NCI-H1105 treated with DMSO at 0.1 percent for 48 hours (cell line): ENCODE measurements around the gene EXOC8.
A peak's percentile ranks its signal among the peaks of the same experiment; 100 is the strongest.
"Not testable (repeated sequence)": the region's sequence is repeated elsewhere in the genome, so short reads cannot be mapped to it uniquely, and the experiment has no call there.

Experiments used
- DNase-seq: peaks from one replicate; lab custom pipeline; 2025; lab: John Stamatoyannopoulos, UW

Gene EXOC8

GRCh38 chr1:231353086-231353485, 15.4 kb upstream of the EXOC8 start:
- DNase-seq, result no peak

GRCh38 chr1:231351816-231352215, 14.2 kb upstream of the EXOC8 start:
- no peak for DNase-seq

GRCh38 chr1:231348856-231349255, 11.2 kb upstream of the EXOC8 start:
- DNase-seq, result not testable (repeated sequence)

GRCh38 chr1:231348442-231348841, 10.8 kb upstream of the EXOC8 start:
- no peak for DNase-seq

GRCh38 chr1:231347961-231348360, 10.3 kb upstream of the EXOC8 start:
- no peak for DNase-seq

- DNase-seq, result no peak
Observed at GRCh38 chr1:231340328-231341013, 2.8 kb upstream of the EXOC8 start.

GRCh38 chr1:231338270-231339128, 847 bp upstream of the EXOC8 start, which contains the start of gene SPRTN:
Gene SPRTN (plus strand): TSS chr1:231338293. CDS start chr1:231338384, 91 bp downstream.
- no peak for DNase-seq

GRCh38 chr1:231337043-231337471, 595 bp downstream of the EXOC8 start:
- no peak for DNase-seq

GRCh38 chr1:231335663-231336602, 1.7 kb downstream of the EXOC8 start:
- DNase-seq, result peak; percentile 21

GRCh38 chr1:231334952-231335351, 2.7 kb downstream of the EXOC8 start:
- no peak for DNase-seq

GRCh38 chr1:231334079-231334666, 3.5 kb downstream of the EXOC8 start:
- DNase-seq, result no peak

GRCh38 chr1:231332761-231333160, 4.9 kb downstream of the EXOC8 start:
- no peak for DNase-seq

- DNase-seq, result no peak
Observed at GRCh38 chr1:231329483-231329882, 8.2 kb downstream of the EXOC8 start.

- DNase-seq, result no peak
Observed at GRCh38 chr1:231327617-231328016, 10.0 kb downstream of the EXOC8 start.

GRCh38 chr1:231326248-231326647, 11.4 kb downstream of the EXOC8 start:
- no peak for DNase-seq

GRCh38 chr1:231324660-231325059, 13.0 kb downstream of the EXOC8 start:
- no peak for DNase-seq

- no peak for DNase-seq
Observed at GRCh38 chr1:231322880-231323530, 14.6 kb downstream of the EXOC8 start.

- DNase-seq, result no peak
Observed at GRCh38 chr1:231319080-231319479, 18.6 kb downstream of the EXOC8 start.

GRCh38 chr1:231318568-231318967, 19.1 kb downstream of the EXOC8 start:
- DNase-seq, result no peak

- no peak for DNase-seq
Observed at GRCh38 chr1:231318015-231318355, 19.7 kb downstream of the EXOC8 start.

- no peak for DNase-seq
Observed at GRCh38 chr1:231317306-231318014, 20.2 kb downstream of the EXOC8 start.
